Measurements from ENCODE around the gene HIP1R.
"Not testable (repeated sequence)": the region's sequence is repeated elsewhere in the genome, so short reads cannot be mapped to it uniquely, and the experiment has no call there.

HIP1R gene

DNA sequence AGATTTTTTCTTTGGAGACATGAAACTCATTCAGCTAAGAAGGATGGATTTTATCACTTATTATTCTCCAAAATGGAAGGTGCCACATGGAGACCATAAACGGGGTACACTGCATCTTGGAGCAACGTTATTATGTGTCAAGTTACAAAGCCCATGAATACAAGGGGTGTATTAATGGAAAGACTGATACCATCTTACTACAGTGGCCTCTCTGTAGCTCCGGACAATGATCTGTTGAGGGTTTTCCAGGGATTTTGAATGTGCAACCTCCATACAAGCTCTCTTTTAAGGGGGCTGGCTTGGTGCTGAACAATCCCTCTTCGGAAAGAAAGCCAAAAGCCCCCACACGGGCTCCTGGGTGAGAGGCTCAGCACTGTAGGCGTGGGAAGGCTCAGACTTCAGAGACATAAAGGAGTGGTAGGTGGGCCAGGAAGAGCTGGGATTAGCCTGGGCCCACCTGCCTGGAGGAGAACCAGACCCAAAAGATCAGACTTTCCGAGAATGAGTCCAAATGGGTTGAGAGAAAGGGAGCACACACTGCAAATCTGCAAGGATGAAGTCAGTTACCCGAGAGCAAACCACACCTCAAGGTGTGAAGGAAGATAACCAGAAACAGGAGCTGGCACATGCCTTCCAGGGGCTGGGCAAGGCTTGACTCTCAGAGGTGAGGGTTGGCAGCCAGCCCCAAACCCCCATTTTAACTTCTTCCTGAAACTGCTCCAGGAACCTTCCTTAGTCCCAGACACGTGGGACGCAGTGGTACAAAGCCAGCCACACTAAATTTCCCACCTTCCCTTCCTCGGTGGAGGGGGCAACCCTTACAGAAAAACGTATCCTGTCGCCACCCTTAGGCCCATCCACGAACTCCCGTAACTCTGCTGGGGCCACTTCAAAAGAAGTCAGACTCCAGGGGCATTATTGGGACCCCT, 59.2 kb downstream of the HIP1R start:
- DNase-seq: no peak

DNA sequence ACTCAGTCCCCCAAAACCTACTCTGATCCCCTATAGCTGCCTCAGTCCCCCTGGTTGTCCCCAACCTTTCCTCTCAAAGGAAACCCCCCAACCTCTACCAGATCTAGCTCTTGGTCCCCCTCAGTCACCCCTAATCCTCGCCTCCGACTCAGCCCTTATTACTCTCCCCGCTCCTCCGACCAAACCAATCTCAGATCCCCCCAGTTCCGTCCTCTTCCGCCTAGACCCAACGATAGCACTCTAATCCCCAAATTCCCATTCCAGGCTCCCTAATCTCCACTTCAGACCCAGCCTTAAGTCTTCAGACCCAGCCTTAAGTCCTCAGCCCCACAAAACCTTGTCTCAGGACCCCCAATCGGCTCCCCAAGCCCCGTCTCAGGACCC, 60.1 kb downstream of the HIP1R start:
- DNase-seq: no peak

DNA sequence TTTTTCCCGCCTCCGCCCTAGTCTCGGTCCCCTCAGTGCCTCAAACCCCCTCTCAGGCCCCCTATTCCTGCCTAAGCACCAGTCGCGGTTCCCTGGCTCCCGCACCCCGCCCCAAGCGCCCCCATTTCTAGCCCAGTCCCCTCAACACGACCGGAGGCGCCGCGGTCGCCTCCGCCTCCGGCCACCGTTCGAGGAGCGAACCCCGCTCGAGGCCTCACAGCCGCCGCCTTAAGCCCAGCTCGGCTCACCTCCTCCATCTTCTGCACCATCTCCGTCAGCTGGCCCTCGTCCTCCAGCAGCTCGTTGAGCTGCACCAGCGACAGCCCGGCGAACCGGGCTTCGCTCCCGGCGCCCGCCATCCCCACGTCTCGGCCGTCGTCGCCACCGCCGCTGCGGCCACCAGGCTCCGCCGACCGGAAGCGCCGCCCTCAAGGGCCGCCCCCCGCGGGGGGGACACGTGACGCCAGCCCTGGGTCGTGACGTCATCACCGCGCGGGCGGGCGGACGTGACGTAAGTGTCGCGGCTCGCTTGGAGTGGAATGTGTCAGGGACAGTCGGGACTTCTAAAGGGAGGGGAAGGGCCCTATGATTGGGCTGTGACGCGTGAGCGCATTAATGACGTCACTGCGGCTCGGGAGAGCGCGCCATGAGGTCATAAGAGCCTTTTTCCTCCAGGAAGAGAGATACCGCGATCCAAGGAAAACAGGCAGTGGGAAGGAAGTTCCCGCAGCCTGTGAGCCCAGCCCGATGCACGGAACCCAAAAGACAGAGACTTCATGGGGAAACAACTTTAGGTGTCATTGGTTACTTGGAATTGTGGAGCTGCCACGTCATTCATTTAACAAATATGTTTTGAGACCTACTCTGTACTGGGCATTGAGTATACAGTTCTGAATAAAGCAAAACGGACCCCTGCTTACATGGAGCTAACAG, 60.7 kb downstream of the HIP1R start, which contains the start of gene VPS37B:
Gene VPS37B, minus strand, starts transcription at position 421 of the 933 bp plus-strand sequence. Its CDS starts 62 bp downstream, at position 359.
- DNase-seq: peak; percentile 39

DNA sequence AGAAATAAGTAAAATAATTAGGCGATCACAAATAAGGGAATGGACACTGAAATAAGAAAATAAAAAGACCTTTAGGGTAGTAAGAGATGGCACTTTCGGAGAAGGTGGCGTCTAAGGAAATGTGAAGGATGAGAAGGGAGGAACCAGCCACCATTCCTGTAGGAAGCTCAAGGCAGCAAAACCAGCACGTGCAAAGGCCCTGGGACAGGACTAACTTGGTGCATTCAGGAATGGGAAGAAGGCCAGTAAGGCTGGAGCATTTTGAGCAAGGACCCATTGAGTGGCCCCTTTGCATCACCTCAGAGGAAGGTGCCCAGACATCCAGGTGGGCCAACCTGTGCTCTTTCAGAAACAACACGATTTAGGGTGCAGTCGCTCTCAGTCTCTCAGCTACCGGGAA, 61.4 kb downstream of the HIP1R start:
- DNase-seq: no peak

DNA sequence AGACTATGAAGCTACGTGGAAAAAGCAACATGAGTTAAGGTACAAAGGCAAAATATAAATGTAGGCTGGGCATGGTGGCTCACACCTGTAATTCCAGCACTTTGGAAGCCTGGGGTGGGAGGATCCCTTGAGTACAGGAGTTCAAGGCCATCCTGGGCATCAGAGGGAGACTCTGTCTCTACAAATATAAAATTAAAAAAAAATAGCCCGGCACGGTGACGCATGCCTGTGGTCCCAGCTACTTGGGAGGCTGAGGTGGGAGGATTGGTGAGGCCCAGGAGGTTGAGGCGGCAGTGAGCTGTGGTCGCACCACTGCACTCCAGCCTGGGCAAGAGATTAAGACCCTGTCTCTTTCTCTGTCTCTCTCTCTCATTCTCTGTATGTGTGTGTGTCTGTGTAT, 64.6 kb downstream of the HIP1R start:
- no peak for DNase-seq

DNA sequence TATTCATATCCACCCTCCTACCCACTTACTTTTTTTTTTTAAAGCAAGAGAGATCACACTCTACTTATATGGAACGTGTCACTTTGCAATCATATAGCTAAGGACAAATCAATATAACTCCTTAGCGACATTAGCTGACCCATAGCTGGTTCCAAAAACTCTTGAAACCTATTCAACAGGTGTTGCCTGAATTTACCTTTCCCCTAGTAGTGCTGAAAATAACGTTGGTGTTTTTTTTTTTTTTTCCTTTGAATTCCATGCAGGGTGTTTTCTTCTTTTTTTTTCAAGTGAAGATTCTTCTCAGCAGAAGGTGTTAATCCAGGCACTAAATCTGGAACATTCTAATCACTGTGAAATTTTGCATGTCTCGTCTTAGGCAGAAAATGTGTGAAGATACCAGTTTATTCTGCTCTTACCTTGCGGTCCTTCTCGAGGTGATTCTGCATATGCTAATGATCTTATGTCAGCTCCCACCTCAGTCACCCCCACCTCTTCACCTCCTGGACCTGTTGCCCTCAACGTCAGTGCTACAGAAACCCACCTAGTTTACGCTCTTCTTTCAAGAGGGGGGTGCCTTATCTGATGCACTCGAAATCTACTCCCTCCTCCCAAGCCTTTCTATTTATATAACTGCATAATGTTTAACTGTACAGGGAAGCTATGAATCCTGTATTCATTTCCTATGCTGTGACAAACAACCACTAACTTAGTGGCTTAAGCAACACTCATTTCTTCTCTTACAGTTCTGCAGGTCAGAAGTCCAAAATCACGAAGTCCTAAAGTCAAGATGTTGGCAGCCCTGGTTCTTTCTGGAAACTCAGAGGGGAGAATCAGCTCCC, 67.8 kb downstream of the HIP1R start:
- DNase-seq: no peak

DNA sequence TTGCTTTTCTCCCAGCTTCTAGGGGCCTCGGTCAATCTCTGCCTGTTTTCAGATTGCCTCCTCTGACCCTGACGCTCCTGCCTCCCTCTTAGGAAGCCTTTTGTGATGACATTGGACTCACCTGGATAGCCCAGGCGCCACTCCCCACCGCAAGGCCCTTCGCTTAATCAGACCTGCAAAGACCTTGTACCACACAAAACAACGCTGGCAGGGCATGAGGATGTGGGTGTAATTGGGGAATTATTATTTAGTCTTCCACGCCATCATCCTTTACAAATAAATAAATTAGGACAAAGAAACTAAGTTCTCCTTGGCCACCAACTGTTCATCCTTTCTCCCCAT, 68.4 kb downstream of the HIP1R start:
- DNase-seq: no peak

DNA sequence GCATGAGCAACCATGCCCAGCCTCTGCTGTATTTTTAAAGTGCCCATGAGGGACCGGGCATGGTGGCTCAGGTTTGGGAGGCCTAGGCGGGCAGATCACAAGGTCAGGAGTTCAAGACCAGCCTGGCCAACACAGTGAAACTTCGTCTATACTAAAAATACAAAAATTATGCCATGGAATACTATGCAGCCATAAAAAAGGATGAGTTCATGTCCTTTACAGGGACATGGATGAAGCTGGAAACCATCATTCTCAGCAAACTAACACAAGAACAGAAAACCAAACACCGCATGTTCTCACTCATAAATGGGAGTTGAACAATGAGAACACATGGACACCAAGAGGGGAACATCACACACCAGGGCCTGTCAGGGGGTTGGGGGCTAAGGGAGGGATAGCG, 70.0 kb downstream of the HIP1R start:
- not testable (repeated sequence) for DNase-seq

DNA sequence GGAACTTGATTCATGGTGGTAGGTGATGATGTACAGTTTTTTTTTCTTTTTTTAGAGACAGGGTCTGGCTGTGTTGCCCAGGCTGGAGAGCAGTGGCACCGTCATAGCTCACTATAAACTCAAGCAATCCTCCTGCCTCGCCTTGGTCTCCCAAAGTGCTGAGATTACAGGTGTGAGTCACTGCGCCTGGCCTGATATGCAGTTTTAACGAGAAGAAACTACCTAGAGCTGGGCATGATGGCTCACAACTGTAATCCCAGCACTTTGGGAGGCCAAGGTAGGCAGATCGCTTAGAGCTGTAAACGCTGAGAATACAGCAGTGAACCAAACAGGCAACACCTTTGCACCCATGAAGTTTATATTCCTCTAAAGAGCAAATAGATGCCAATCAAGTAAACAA, 73.7 kb downstream of the HIP1R start:
- no peak for DNase-seq

DNA sequence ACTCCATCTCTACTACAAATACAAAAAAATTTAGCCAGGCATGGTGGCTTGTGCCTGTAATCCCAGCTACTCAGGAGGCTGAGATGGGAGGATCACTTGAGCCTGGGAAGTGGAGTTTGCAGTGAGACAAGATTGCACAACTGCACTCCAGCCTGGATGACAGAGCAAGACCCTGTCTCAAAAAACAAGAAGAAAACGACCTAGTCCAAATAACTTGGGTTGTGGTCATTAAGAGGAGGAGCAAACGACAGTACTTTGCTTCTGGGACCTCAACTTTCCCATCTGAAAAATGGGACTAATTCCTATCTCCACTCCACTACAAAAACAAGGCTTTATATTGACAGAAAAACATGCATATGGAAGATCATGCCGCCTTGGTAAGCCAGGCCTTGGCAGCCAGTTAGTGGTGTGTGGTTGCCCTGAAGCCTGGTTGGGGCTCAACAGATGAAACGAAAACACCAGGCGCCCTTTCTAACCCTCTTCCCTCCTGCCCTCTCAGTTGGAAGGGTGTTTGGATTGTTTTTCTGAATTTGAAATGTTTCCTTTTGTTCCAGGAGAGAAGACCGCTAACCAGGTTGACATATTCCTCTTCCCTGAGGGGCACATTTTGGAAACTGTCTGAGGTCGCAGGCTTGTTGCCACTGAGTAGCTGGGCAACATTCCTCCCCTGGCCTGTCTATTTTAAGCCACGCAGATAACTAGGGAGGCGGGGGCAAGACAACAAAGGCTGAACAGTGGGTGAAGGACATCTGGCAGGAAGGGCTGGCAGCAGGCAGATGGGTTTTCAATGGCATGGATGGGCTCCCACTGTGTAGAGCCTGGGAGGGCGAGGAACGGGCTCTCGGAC, 74.4 kb downstream of the HIP1R start:
- peak; percentile 74 for DNase-seq
